ACHN (cell line): ENCODE data around the gene CDCA3.
A peak's percentile ranks its signal among the peaks of the same experiment; 100 is the strongest.

Source experiments
- DNase-seq: peaks from one replicate; pipeline ENCODE4 v3.0.0-alpha.2; 2015
- in situ Hi-C: cut with HindIII; loops from 2 replicates; pipeline ENCODE4 v1.10.0; 2017; ENCODE audit warnings: low sequenced_read_pairs, low pct_ligation_motif_present, low pct_unique_long_range_greater_than_20kb

Gene CDCA3

DNA sequence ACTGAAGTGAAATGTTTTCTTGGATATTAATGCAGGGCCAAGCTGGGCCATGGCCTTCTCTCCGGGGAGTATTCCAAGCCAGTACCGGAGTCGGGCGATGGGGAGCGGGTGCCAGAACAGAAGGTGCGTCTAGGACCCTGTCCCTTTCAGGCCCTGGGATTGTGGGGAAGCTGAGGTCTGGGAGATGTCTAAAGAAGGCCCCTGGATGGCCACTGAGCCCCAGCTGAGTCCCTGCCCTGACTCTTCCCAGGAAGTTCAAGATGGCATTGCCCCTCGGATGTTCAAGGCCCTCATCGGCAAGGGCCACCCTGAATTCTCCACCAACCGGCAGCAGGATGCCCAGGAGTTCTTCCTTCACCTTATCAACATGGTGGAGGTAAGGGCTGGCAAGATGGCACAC is 9.0 kb upstream of the CDCA3 start:
- in situ Hi-C loops = no loop called here
- DNase-seq = no peak

DNA sequence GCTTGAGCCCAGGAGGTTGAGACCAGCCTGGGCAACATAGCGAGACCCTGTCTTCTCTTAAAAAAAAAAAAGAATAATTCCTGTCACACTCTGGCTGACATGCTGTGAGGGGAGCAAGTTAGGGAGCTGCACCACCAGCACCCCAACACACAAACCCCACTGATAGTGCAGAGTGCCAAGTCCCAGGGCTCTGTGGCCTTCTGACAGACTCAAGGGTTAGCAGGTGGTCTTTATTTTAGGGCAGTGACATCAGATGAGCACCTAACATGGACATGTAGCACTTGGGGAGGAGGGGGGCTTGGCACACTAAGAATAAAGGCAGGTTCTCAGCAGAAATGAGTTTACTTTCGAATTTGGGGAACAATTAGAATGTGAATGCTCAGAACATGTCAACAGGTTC is 7.7 kb upstream of the CDCA3 start:
- in situ Hi-C loops = no loop called here
- no peak for DNase-seq

DNA sequence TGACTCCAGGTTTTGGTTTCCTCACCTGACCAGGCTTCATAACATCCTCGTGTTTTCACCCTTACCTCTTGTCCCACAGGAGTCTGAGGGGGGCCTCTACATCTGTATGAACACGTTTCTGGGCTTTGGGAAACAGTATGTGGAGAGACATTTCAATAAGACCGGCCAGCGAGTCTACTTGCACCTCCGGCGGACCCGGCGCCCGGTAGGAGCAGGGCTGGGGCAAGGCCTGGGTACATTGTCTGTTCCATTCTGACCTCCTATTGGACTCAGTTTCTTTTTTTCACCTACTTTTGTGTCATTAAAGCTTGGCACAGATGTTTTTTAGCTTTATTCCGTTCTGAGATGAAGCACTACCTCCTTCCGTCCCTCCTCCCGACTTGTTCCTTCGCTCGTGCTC is 4.2 kb upstream of the CDCA3 start:
- in situ Hi-C loops = no loop called here
- DNase-seq = no peak

DNA sequence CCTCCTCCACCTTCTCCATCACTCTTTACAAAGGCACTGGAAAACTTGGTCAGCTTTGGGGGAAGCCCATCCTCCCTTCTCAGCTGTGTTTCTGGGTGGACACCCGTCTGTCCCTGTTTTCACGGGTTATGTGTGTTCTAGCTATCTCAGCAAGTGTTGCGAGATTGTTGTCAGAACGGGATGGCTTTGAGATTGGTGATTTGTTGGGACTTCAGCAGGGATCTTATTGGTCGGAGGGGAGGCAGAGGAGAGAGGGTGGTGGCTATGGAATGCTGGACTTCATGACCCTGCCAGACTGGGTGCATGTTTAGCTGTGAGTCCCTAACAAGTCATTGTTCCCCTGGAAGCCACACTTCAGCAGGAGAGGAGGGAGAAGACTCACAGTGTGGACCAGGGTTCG is 3.0 kb upstream of the CDCA3 start:
- in situ Hi-C loops = no loop called here
- no peak for DNase-seq

DNA sequence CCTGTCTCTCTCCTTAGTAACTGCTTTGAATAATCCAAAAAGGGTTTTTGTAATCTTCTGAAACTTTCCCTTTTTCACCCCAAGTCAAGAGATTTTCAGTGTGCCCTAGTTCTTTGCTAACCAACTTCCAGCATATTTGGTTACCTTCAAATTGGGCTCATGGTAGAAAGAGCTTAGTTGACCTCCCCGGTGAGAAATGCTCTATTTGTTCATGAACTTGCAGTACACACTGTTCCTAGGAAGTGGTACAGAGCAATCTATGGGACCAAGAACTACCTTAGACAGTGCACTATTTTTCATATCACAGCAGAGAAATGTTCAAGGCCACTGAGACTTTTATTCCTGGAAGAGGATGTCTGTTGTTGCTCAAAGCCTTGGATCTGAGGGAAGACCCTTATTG is 2.5 kb upstream of the CDCA3 start:
- in situ Hi-C loops = no loop called here
- DNase-seq = no peak

DNA sequence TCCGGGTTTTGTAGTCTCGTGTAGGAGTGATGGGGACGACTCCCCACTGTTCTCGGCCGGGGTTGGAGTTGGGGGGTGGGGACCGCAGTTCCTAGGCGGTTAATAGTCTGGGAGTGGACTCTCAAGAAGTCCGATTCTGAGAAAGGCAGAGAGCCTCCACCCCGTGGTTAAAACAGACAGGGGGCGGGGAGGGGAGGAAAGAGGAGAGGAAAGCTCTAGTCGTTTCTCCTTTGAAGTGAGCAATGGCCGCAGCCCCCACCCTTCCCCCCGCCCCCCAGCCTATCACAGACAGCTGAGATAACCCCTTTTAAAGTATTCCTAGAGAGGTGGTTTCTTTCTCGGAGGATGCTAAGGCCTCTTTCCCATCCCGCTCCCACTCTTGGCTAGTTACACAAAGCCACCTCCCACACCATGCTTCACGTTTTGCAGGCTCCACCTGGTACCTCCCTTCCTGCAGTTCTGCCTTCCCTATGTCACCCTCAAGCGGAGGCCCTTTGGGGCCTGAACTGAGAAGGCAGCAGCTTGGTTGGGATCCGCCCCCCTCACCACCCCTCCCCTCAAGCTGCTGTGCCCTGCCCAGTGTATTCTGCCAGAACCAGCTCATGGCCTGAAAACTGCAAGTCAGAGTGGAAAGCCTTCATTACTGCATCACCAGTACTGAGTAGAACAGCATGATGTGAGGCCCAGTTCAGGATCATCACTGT is 1.7 kb upstream of the CDCA3 start:
- in situ Hi-C loops = no loop called here
- peak; percentile 80 for DNase-seq

DNA sequence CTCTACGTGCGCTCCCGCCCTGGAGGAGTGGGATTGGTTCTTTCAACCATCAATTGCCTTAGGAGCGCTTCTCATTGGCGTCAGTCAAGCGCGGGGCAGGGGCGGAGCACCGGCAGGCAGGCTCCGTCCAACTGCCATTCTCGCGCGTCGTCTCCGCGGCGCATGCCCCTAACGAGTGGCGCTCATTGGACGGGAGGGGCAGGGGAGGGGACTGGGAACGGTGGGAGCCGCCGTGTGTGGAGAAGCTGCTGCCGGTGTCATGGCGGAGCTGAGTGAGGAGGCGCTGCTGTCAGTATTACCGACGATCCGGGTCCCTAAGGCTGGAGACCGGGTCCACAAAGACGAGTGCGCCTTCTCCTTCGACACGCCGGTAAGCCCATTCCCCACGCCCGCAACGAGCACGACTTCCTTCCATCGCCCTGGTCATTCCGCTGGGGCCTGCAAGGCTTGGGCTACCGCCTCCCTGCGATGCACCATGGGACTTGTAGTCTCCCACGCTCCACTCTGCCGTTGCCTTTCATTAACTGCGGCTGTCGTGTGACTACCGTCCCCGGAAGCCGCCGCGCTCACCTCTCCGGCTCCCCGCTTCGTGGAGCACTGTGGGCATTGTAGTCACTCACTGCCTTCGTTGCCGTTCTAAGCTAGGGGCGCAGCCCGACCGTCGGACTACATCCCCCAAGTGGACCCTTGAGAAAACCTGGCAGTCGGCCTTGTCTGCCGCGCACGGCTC is 1.0 kb upstream of the CDCA3 start, which contains the start of gene USP5:
Gene USP5 (plus strand): TSS at position 230 of the 730 bp plus-strand sequence. CDS start 30 bp downstream, at position 260.
- peak; percentile 100 for DNase-seq
- in situ Hi-C loops = no loop called here

DNA sequence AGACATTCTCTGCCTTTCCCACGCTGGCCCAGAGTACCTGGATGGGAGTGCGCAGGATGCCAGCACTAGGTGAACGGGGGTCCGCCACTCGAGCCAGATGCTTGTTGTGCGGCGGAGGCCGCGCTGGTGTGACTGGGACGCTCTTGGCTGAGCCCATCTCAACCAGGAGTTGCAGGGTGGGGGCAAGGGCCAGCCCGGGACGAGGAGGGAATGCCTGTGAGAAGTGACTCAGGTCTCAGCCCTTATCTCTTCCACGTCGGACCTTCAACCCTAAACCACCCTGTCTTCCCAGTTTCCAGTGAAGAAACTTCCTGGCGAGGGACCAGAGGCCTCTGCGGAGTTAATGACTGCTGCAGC is 312 bp downstream of the CDCA3 start:
- in situ Hi-C loops = no loop called here
- DNase-seq = no peak

DNA sequence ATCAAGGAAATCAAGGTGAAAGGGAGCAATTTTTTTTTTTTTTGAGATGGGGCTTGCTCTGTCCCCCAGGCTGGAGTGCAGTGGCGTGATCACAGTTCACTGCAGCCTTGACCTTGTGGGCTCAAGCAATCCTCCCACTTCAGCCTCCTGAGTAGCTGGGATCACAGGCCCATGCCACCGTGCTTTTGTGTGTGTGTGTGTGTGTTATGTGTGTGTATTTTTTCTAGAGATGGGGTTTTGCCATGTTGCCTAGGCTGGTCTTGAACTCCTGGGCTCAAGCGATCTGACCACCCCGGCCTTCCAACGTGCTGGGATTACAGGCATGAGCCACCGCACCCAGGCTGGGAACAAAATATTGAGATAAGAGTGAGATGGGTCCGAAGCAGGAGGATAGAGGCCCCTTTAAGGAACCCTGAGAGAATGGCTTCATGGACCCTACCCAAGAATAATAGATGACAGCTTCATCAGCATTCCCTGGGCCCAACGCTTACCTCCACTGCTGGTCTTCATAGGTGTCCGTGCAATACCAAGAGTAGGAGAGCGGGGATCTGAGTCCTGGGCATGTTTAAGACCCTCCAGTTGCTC is 1.0 kb downstream of the CDCA3 start:
- in situ Hi-C loops = no loop called here
- no peak for DNase-seq

DNA sequence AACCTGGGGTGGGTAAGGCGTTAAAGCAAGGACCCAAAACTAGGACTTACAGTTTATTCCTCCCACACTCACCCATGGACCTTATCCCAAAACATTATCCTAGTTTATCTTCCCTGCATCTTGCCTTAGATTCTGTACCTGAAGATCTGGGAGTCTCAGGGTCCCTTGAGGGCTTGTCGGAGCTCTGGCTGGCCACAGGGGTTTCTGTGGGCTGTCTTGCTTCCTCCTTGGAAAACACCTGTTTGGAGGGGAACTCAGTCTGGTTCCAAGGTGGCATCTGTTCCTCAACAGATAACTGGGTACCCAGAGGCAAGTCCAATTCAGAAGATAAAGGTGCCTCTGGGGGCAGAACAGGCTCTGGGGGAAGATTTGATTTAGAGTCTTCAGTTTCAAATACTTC is 1.7 kb downstream of the CDCA3 start:
- in situ Hi-C loops = no loop called here
- no peak for DNase-seq

DNA sequence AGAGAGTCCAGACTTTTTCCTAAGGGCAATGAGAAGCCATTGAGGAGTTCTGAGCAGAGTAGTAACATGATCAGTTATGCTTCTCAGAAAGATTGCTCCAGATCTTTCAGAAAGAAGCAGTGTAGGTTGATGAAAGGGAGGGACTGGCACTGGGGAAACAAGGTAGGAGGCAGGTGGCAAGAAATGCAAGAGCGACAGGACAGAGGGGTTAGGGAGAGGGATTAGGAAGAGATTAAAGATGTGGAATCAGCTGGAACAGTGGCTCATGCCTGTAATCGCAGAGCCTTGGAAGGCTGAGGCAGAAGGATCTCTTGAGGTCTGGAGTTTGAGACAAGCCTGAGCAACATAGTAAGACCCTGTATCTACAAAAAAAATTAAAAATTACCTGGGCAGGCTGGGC is 3.4 kb downstream of the CDCA3 start:
- no peak for DNase-seq
- in situ Hi-C loops = no loop called here

DNA sequence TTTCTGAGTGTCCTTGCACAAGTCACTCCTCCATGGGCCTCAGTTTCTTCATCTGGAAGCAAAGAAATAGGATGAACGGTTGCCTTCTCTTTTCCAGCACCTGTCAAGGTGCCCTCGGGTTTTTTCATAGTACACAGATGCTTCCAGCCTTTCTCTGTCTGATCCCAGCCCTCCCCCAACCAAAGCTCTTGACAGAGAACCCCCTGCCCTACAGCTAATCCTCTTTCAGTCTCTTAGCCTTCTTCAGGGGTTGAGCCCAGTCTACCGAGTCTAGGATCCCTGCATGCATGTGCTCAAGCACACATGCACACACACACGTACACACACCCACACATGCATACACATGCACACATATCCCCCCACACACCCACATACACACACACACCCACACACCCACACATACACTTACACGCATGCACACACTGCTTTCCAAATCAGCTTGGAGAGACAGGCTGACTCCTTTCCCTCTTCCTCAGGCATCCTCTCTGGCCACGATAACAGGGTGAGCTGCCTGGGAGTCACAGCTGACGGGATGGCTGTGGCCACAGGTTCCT is 4.7 kb downstream of the CDCA3 start:
- DNase-seq = no peak
- in situ Hi-C loops = no loop called here

DNA sequence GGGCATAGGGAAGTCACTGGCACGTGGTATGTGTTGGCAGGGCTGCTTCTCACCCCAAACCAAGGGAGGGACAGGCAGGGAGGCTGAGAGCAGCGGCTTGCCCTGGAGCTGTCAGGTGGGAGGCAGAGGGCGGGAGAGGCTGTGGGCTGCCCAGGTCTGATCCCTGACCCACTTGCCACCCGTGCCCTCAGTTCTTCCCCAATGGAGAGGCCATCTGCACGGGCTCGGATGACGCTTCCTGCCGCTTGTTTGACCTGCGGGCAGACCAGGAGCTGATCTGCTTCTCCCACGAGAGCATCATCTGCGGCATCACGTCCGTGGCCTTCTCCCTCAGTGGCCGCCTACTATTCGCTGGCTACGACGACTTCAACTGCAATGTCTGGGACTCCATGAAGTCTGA is 5.7 kb downstream of the CDCA3 start:
- no peak for DNase-seq
- in situ Hi-C loops = no loop called here

DNA sequence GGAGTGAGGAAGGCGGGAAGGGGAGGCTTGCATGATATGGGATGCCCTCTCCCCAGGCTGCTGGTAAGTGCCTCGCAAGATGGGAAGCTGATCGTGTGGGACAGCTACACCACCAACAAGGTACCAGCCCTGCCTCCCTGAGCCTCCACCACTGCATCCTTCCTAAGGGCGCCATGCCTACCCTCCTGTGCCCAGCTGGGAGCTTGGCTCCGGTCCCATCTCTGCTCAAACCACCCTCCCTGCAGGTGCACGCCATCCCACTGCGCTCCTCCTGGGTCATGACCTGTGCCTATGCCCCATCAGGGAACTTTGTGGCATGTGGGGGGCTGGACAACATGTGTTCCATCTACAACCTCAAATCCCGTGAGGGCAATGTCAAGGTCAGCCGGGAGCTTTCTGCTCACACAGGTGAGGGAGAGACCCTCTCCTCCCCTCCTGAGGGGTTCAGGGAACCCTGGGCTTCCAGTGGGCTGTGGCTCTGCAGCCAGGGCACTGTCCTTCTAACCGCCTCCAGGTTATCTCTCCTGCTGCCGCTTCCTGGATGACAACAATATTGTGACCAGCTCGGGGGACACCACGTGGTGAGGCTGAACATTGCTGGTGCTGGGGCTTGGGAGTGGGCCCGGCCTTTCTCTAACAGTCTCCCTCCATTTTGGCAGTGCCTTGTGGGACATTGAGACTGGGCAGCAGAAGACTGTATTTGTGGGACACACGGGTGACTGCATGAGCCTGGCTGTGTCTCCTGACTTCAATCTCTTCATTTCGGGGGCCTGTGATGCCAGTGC is 7.8 kb downstream of the CDCA3 start:
- DNase-seq = no peak
- in situ Hi-C loops = no loop called here

DNA sequence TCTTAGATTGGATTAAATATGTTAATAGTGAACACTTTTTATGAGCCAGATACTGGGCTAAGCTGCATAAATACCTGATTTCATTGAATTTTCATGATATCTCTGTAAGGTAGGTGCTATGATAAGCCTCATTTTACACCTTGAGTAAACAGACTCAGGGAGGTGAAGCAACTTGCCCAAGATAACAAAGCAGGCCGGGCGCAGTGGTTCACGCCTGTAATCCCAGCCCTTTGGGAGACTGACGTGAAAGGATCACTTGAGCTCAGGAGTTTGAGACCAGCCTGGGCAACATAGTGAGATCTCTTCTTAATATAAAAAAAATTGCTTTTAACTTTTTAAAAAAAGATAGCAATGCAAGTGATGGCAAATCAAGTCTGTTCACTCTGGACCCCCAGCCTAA is 9.0 kb downstream of the CDCA3 start:
- no peak for DNase-seq
- in situ Hi-C loops = no loop called here

DNA sequence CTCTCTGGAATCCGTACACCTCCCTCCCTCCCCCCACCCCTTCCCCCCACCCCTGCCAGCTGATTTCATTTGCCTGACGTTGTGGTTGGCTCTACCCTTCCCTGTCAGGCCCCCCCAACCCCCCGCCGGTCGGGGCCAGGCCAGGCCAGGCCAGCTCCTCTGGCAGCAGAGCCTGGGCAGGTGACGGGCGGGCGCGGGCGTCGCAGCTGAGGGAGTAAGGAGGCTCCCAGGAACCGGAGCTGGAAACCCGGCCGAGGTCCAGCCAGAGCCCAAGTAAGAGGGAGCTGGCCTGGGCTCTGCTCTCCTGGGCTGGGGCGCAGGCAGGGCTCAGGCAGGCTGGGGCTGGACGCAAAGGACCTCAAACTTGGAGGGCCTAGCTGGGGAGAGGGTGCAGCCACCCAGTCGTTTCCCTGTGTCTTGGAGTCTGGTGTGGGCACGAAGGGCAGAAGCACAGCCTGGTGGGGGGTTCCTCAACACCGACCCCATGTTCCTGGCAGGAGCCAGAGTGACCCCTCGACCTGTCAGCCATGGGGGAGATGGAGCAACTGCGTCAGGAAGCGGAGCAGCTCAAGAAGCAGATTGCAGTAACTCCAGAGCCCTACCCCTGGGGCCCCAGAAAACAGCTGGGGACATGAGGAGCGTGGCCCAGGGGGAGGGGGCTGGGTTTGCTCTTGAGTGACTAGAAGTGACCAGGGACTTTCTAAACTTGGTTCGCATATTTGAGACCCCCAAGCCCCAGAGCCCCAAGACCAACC is 10.1 kb downstream of the CDCA3 start, which contains the start of gene GNB3:
Gene GNB3 (plus strand): TSS at position 165 of the 755 bp plus-strand sequence. CDS start 363 bp downstream, at position 528.
- no peak for DNase-seq
- in situ Hi-C loops = no loop called here

DNA sequence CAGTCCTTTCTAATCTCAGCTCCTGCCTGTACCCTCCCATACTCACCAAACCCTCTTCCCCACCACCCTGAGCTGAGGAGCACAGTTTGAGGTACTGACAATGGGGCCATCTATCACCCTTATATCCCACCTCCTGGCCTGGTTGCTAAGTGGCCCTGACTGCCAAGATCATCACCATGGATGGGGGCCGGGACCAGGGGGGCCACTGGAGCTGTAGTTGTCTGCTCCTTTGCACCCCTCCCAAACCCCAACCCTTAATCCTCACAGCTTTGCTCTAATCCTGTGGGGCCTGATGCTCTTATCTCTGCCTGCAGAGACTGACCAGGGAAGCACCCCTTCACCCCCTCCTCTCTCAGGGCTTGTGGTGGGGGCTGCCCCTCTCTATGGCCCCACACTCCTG is 10.8 kb downstream of the CDCA3 start:
- in situ Hi-C loops = no loop called here
- no peak for DNase-seq

DNA sequence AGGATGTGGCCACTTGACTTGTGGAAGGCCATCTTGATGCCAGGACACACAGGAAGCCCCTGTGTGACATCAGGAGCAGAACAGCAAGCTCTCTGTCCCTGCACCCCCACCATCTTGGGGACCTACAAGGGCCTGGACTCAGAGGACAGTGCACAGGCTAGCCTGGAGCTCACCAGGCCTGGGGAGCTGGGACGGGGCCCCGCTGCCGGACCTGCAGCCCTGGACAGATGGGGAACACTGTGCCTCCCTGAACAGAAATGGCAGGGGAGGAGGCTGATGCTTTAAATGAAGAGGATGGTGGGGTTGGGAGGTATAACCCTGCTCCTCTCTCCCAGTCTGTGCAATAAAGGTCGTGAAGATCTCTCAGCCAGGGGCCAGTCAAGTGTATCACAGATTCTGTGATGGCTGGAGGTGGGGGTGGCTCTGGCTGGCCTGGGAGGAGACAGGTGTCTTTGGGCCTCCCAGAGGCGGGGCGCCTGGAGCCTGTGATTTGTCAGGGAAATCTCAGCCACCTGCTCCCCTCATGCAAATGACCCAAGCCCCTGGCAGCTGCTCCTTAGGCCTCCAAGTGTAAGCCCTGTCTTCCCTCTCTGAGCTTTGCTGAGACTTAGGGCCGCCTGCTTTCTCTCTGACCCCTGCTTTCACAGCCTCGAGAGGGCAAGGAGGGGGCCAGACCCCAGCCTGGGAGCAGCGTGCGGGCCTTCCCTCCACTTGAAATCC is 11.4 kb downstream of the CDCA3 start:
- in situ Hi-C loops = no loop called here
- DNase-seq = no peak
